Measurements from ENCODE around the gene HARS1.
"Not testable (repeated sequence)": the region's sequence is repeated elsewhere in the genome, so short reads cannot be mapped to it uniquely, and the experiment has no call there.

The HARS1 gene

GRCh38 chr5:140674629-140675028 lies 16.5 kb downstream of the HARS1 start:
- no peak for DNase-seq (ENCODE audit: low read depth)

GRCh38 chr5:140674211-140674610 lies 17.0 kb downstream of the HARS1 start:
- no peak for DNase-seq (ENCODE audit: low read depth)

GRCh38 chr5:140673187-140673976 lies 17.8 kb downstream of the HARS1 start, which contains the start of gene DND1:
DND1 (minus strand) TSS chr5:140673576; CDS start chr5:140673542, 34 bp downstream.
- DNase-seq (ENCODE audit: low read depth), result no peak

GRCh38 chr5:140672455-140673186 lies 18.5 kb downstream of the HARS1 start:
- DNase-seq (ENCODE audit: low read depth), result no peak

GRCh38 chr5:140671472-140672125 lies 19.6 kb downstream of the HARS1 start:
- no peak for DNase-seq (ENCODE audit: low read depth)

GRCh38 chr5:140671035-140671434 lies 20.1 kb downstream of the HARS1 start:
- not testable (repeated sequence) for DNase-seq (ENCODE audit: low read depth)

- DNase-seq (ENCODE audit: low read depth), result peak; percentile 52
Measured at GRCh38 chr5:140664359-140665119, 26.6 kb downstream of the HARS1 start, which contains the start of gene WDR55. WDR55 (plus strand) TSS chr5:140664904; CDS start chr5:140664913, 9 bp downstream.

- no peak for DNase-seq (ENCODE audit: low read depth)
Measured at GRCh38 chr5:140664030-140664358, 27.2 kb downstream of the HARS1 start.

- DNase-seq (ENCODE audit: low read depth), result not testable (repeated sequence)
Measured at GRCh38 chr5:140660371-140660770, 30.8 kb downstream of the HARS1 start.

- no peak for DNase-seq (ENCODE audit: low read depth)
Measured at GRCh38 chr5:140658870-140659269, 32.3 kb downstream of the HARS1 start.

- DNase-seq (ENCODE audit: low read depth), result no peak
Measured at GRCh38 chr5:140647042-140647419, 44.1 kb downstream of the HARS1 start.

GRCh38 chr5:140642718-140643117 lies 48.5 kb downstream of the HARS1 start:
- no peak for DNase-seq (ENCODE audit: low read depth)

- DNase-seq (ENCODE audit: low read depth), result no peak
Measured at GRCh38 chr5:140641716-140642115, 49.5 kb downstream of the HARS1 start.

- peak; percentile 60 for DNase-seq (ENCODE audit: low read depth)
Measured at GRCh38 chr5:140639148-140639981, 51.8 kb downstream of the HARS1 start, which contains the start of gene TMCO6. TMCO6 (plus strand) TSS chr5:140639451; CDS start chr5:140639528, 77 bp downstream.

GRCh38 chr5:140638898-140639147 lies 52.3 kb downstream of the HARS1 start:
- DNase-seq (ENCODE audit: low read depth), result not testable (repeated sequence)

- DNase-seq (ENCODE audit: low read depth), result no peak
Measured at GRCh38 chr5:140637371-140638100, 53.6 kb downstream of the HARS1 start.

GRCh38 chr5:140635291-140636257 lies 55.6 kb downstream of the HARS1 start:
- no peak for DNase-seq (ENCODE audit: low read depth)

GRCh38 chr5:140634103-140634502 lies 57.1 kb downstream of the HARS1 start:
- no peak for DNase-seq (ENCODE audit: low read depth)

- DNase-seq (ENCODE audit: low read depth), result no peak
Measured at GRCh38 chr5:140633501-140633900, 57.7 kb downstream of the HARS1 start.
